CD4-positive, CD25-positive, alpha-beta regulatory T cell (primary cell): Measurements from ENCODE around the gene SLC4A9. TPM values are rescaled to one million over a fixed set of nuclear protein-coding genes. Genes with fewer than 3 reads are reported as not detected.

Experiments
- ATAC-seq, 2 donors: fragments of 150-1000 bp; cut with Tn5 transposase; one replicate each; pipeline ENCODE4 v1.10.0; 2021; ENCODE audit warnings: low read depth in 2 of 2, moderate number of reproducible peaks in 2 of 2, moderate library complexity in 1 of 2
- DNase-seq, 3 donors: peaks; one replicate each; pipeline versions ENCODE4 v3.0.0 to v3.0.0-alpha.2; 2012 to 2022; ENCODE audit warnings: mixed read lengths in 1 of 3
- H3K27ac ChIP-seq: one replicate; pipeline ENCODE4 v1.7.0; 2013; ENCODE audit warnings: mild to moderate bottlenecking, low read length; ENCODE audit not compliant: insufficient read depth, poor library complexity, severe bottlenecking
- H3K27me3 ChIP-seq: one replicate; pipeline ENCODE4 v1.7.0; 2013; ENCODE audit warnings: low read length; ENCODE audit not compliant: control insufficient read depth, insufficient read depth
- H3K36me3 ChIP-seq: one replicate; pipeline ENCODE4 v1.7.0; 2013; ENCODE audit warnings: mild to moderate bottlenecking, low read length, moderate library complexity; ENCODE audit not compliant: control insufficient read depth, insufficient read depth
- H3K4me1 ChIP-seq: 2 replicates; pipeline ENCODE4 v1.7.0; 2013; ENCODE audit warnings: mild to moderate bottlenecking, low read length; ENCODE audit not compliant: insufficient read depth, control insufficient read depth, poor library complexity, severe bottlenecking
- H3K4me3 ChIP-seq: one replicate; pipeline ENCODE4 v1.7.0; 2013; ENCODE audit warnings: low read depth, mild to moderate bottlenecking, low read length, moderate library complexity
- H3K9me3 ChIP-seq, 2 experiments: 1 replicate in 1 of 2; 2 replicates in 1 of 2; pipeline ENCODE4 v1.7.0; 2013; ENCODE audit warnings: low read length in 2 of 2, mild to moderate bottlenecking in 1 of 2, moderate library complexity in 1 of 2; ENCODE audit not compliant: control insufficient read depth in 2 of 2
- H3K27ac Mint-ChIP-seq, 3 donors: one replicate each; pipeline ENCODE4 v1.8.0; 2020 to 2022; ENCODE audit warnings: mild to moderate bottlenecking in 3 of 3, mixed read lengths in 3 of 3, moderate library complexity in 2 of 3
- H3K27me3 Mint-ChIP-seq: one replicate; pipeline ENCODE4 v1.8.0; 2022; ENCODE audit warnings: mild to moderate bottlenecking, mixed read lengths
- H3K36me3 Mint-ChIP-seq: one replicate; pipeline ENCODE4 v1.8.0; 2020; ENCODE audit warnings: mixed read lengths
- H3K4me1 Mint-ChIP-seq, 4 donors: one replicate each; pipeline ENCODE4 v1.8.0; 2020 to 2022; ENCODE audit warnings: mixed read lengths in 4 of 4, mild to moderate bottlenecking in 1 of 4
- H3K4me3 Mint-ChIP-seq, 4 donors: one replicate each; pipeline ENCODE4 v1.8.0; 2020 to 2022; ENCODE audit warnings: mild to moderate bottlenecking in 4 of 4, mixed read lengths in 4 of 4, moderate library complexity in 3 of 4
- H3K9me3 Mint-ChIP-seq, 7 donors: one replicate each; pipeline ENCODE4 v1.8.0; 2020 to 2022; ENCODE audit warnings: mixed read lengths in 7 of 7, mild to moderate bottlenecking in 3 of 7, moderate library complexity in 2 of 7
- polyA plus RNA-seq, 4 donors: library from polyadenylated mRNA; unstranded; fragments of 300-500 nt; fragmentation: Illumina TruSeq; gene quantifications; one replicate each; pipeline ENCODE4 v1.2.3, GENCODE V29; 2021
- total RNA-seq: library from RNA; stranded (reverse); gene quantifications from one replicate; pipeline ENCODE4 v1.2.3, GENCODE V29; 2022

Gene SLC4A9
- total and polyA plus RNA-seq, 5 donors from 2014 or later: not detected

- ATAC-seq: peak in 1 of 2 donors; percentile 7
- peaks cover 5 to 9% (median 8%) of the 10 kb centered on the region in 4 donors for H3K4me1 Mint-ChIP-seq
Observed at GRCh38 chr5:140356853-140357725, 2.9 kb upstream of the SLC4A9 start.

GRCh38 chr5:140357726-140358093 lies 2.3 kb upstream of the SLC4A9 start:
- H3K4me3 Mint-ChIP-seq: peak overlapping the region; percentile 23 to 82 (median 43)
- H3K4me1 Mint-ChIP-seq: peaks cover 5 to 10% (median 9%) of the 10 kb centered on the region in 4 donors
- Histone ChIP-seq H3K9me3 (no peaks in the 10 kb centered on the region), H3K4me3 (no peak overlapping the region), H3K36me3 (no peaks in the 10 kb centered on the region), H3K27me3 (no peaks in the 10 kb centered on the region), H3K27ac (no peak overlapping the region), H3K4me1 (peaks cover 10% of the 10 kb centered on the region)
- no peaks in the 10 kb centered on the region for H3K9me3 Mint-ChIP-seq
- ATAC-seq: peak; percentile 92 to 93
- DNase-seq: peak; percentile 47 to 86 (median 65)
- peak overlapping the region in 2 of 3 donors; percentile 4 to 72 for H3K27ac Mint-ChIP-seq
- H3K36me3 Mint-ChIP-seq: no peaks in the 10 kb centered on the region
- peaks cover 7% of the 10 kb centered on the region for H3K27me3 Mint-ChIP-seq

More at GRCh38 chr5:140356853-140357725, 2.9 kb upstream of the SLC4A9 start:
- H3K9me3 ChIP-seq: no peaks in the 10 kb centered on the region
- no peaks in the 10 kb centered on the region for H3K36me3 Mint-ChIP-seq
- no peak for DNase-seq
- no peak overlapping the region for H3K27ac ChIP-seq
- H3K27ac Mint-ChIP-seq: peak overlapping the region in 2 of 3 donors; percentile 4 to 72
- no peaks in the 10 kb centered on the region for H3K36me3 ChIP-seq
- no peaks in the 10 kb centered on the region for H3K27me3 ChIP-seq
- H3K4me3 ChIP-seq: no peak overlapping the region
- peaks cover 10% of the 10 kb centered on the region for H3K4me1 ChIP-seq
- no peaks in the 10 kb centered on the region for H3K9me3 Mint-ChIP-seq
- peaks cover 7% of the 10 kb centered on the region for H3K27me3 Mint-ChIP-seq
- peak overlapping the region; percentile 23 to 82 (median 43) for H3K4me3 Mint-ChIP-seq

- peaks cover 10% of the 10 kb centered on the region for H3K4me1 ChIP-seq
- H3K4me3 Mint-ChIP-seq: no peak overlapping the region
- H3K4me3 ChIP-seq: no peak overlapping the region
- H3K36me3 Mint-ChIP-seq: no peaks in the 10 kb centered on the region
- DNase-seq (no peak), ATAC-seq (no peak)
- H3K27ac ChIP-seq: no peak overlapping the region
- no peaks in the 10 kb centered on the region for H3K36me3 ChIP-seq
- H3K4me1 Mint-ChIP-seq: peaks cover 5 to 18% (median 11%) of the 10 kb centered on the region in 4 donors
- H3K27me3 Mint-ChIP-seq: peaks cover 7% of the 10 kb centered on the region
- no peaks in the 10 kb centered on the region for H3K9me3 Mint-ChIP-seq
- H3K27ac Mint-ChIP-seq: peak overlapping the region in 1 of 3 donors; percentile 19
- H3K9me3 ChIP-seq: no peaks in the 10 kb centered on the region
- no peaks in the 10 kb centered on the region for H3K27me3 ChIP-seq
Observed at GRCh38 chr5:140358738-140359310, 1.2 kb upstream of the SLC4A9 start.

GRCh38 chr5:140360681-140361479 lies 886 bp downstream of the SLC4A9 start:
- H3K27me3 Mint-ChIP-seq: peaks cover 7% of the 10 kb centered on the region
- ATAC-seq: no peak
- peaks cover 10% of the 10 kb centered on the region for H3K4me1 ChIP-seq
- H3K4me3 Mint-ChIP-seq: no peak overlapping the region
- H3K36me3 Mint-ChIP-seq: no peaks in the 10 kb centered on the region
- H3K27ac ChIP-seq: no peak overlapping the region
- DNase-seq: no peak
- H3K4me1 Mint-ChIP-seq: peaks cover 5 to 18% (median 11%) of the 10 kb centered on the region in 4 donors
- no peak overlapping the region for H3K4me3 ChIP-seq
- no peaks in the 10 kb centered on the region for H3K9me3 ChIP-seq
- no peaks in the 10 kb centered on the region for H3K36me3 ChIP-seq
- H3K9me3 Mint-ChIP-seq: no peaks in the 10 kb centered on the region
- no peaks in the 10 kb centered on the region for H3K27me3 ChIP-seq
- H3K27ac Mint-ChIP-seq: no peak overlapping the region

- Mint-ChIP-seq H3K27me3 (peaks cover 7% of the 10 kb centered on the region), H3K27ac (peak overlapping the region in 2 of 3 donors; percentile 36 to 63), H3K36me3 (no peaks in the 10 kb centered on the region), H3K4me3 (peak overlapping the region in 1 of 4 donors; percentile 48), H3K9me3 (no peaks in the 10 kb centered on the region), H3K4me1 (peaks cover 5 to 18% (median 11%) of the 10 kb centered on the region in 4 donors)
- Histone ChIP-seq H3K36me3 (no peaks in the 10 kb centered on the region), H3K4me1 (peaks cover 10% of the 10 kb centered on the region), H3K27ac (no peak overlapping the region), H3K27me3 (no peaks in the 10 kb centered on the region), H3K9me3 (no peaks in the 10 kb centered on the region), H3K4me3 (no peak overlapping the region)
- no peak for ATAC-seq
- no peak for DNase-seq
Observed at GRCh38 chr5:140361901-140362300, 1.9 kb downstream of the SLC4A9 start.

GRCh38 chr5:140362311-140362710 lies 2.3 kb downstream of the SLC4A9 start:
- Histone ChIP-seq H3K27me3 (no peaks in the 10 kb centered on the region), H3K4me1 (peaks cover 7% of the 10 kb centered on the region), H3K36me3 (no peaks in the 10 kb centered on the region), H3K27ac (no peak overlapping the region), H3K4me3 (no peak overlapping the region), H3K9me3 (no peaks in the 10 kb centered on the region)
- Mint-ChIP-seq H3K9me3 (no peaks in the 10 kb centered on the region), H3K4me3 (peak overlapping the region in 1 of 4 donors; percentile 48), H3K4me1 (peaks cover 5 to 17% (median 9%) of the 10 kb centered on the region in 4 donors), H3K27me3 (peaks cover 7% of the 10 kb centered on the region), H3K27ac (peak overlapping the region in 1 of 3 donors; percentile 36), H3K36me3 (no peaks in the 10 kb centered on the region)
- DNase-seq (no peak), ATAC-seq (no peak)

- peak; percentile 83 to 90 for ATAC-seq
- peak; percentile 66 to 81 (median 76) for DNase-seq
- peak overlapping the region in 1 of 3 donors; percentile 42 for H3K27ac Mint-ChIP-seq
- Histone ChIP-seq H3K4me1 (no peaks in the 10 kb centered on the region), H3K27ac (no peak overlapping the region), H3K36me3 (no peaks in the 10 kb centered on the region), H3K9me3 (no peaks in the 10 kb centered on the region), H3K27me3 (no peaks in the 10 kb centered on the region), H3K4me3 (no peak overlapping the region)
- no peaks in the 10 kb centered on the region for H3K9me3 Mint-ChIP-seq
- H3K4me1 Mint-ChIP-seq: peaks cover 0 to 10% (median 3%) of the 10 kb centered on the region in 4 donors
- H3K36me3 Mint-ChIP-seq: no peaks in the 10 kb centered on the region
- no peaks in the 10 kb centered on the region for H3K27me3 Mint-ChIP-seq
- H3K4me3 Mint-ChIP-seq: peak overlapping the region; percentile 7 to 84 (median 69)
Observed at GRCh38 chr5:140362875-140363630, 3.1 kb downstream of the SLC4A9 start.
